AG20443 (cell line): ENCODE measurements around the gene SLC17A5.
"Not testable (repeated sequence)": the region's sequence is repeated elsewhere in the genome, so short reads cannot be mapped to it uniquely, and the experiment has no call there.

Experiments used
- DNase-seq: peaks from one replicate; pipeline ENCODE4 v3.0.0; 2012; ENCODE audit warnings: low spot score, mixed read lengths

SLC17A5 gene

DNA sequence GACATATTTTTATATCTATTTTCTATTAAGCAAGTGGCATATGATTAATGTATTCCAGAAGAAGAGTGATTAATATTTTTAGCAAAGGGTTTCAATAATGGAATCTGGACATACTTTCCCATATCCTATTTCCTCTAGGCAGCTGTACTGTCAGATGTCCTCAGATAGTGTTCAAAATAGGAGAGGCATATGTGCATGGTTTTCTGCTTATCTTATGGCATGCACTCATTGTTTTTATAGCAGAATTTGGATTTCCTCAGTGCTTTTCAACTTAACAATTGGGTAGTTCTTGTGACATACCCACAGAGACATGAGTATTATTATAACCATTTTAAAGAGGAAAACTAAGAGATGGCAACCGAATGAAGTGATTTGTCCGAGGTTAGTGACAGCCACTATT is 12.6 kb upstream of the SLC17A5 start:
- DNase-seq = no peak

DNA sequence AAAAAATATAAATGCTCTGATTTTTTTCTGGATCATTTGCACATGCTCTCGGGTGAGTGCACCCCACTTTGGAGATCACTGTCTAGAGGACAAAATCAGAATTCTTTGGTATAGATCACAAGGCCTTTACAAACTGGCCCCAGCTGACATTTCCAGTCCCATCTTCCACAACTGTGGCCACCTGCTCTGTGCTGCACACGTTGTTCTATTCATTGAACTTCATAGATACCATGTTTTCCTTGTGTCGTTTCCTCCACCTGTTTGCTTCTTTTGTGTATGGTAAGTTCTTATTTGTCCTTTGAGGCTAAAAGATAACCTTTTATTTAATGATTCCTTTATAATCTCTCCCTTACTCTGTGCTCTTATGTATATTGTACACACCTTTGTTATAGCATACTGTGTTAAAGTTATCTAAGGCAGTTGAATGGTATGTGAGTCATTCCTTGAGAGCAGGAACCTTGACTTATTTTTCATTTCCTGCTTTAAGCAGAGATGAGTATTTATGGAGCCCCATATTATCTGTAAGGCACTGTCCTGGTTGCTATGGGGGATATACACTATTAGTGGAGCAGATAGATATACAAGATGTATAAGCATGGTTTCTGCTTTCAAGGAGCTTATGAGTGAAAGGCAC is 12.0 kb upstream of the SLC17A5 start:
- DNase-seq = no peak

DNA sequence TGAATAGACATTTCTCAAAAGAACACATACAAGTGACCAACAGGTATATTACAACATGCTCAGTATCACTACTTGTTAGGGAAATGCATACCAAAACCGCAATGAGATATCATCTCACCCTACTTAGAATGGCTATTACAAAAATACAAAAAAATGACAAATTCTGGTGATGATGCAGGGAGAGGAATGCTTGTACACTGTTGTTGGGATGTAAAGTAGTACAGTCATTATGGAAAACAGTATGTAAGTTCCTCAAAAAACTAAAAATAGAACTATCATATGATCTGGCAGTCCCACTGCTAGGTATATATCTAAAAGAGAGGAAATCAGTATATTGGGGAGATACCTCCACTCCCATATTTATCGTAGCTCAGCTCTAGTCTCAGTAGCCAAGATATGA is 10.9 kb upstream of the SLC17A5 start:
- DNase-seq = no peak

DNA sequence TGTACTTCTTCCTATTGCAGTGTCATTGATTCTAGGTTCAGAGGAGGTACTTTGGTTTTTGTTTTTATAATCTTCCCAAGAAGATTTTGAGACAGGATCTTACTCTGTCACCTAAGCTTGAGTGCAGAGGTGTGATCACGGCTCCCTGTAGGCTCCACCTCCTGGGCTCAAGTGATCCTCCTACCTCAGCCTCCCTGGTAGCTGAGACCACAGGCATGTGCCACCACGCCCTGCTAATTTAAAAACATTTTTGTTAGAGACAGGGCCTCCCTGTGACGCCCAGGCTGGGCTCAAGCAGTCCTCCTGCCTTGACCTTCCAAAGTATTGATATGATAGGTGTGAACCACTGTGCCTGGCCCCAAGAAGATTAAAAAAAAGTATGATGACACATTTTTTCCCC is 3.4 kb upstream of the SLC17A5 start:
- no peak for DNase-seq

DNA sequence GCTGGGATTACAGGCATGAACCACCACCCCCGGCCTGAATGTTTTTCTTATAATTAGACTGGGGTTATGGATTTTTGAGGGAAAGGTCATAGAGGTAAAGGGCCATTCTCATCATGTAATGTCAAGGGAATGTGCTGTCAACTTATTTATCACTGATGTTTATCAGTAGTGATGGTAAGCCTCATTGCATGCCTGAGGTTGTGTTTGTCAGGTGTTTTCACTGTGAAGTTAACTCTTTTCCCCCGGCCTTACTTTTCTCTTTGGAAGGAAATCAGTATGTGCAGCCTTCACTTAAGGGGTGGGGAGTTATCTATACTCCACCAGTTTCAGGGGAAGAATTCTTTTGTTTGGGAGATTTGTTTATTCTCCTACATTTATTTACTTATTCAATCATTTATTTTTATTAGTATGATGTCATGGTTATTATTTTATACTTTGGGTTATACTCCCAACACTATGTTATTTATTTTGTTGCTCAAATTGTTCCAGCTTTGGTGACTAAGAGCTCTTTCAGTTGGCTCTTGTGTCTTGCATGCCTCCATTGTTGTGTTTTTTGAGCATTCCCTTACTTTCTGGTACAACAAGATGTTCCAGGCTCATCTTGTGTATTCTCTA is 2.8 kb upstream of the SLC17A5 start:
- no peak for DNase-seq

DNA sequence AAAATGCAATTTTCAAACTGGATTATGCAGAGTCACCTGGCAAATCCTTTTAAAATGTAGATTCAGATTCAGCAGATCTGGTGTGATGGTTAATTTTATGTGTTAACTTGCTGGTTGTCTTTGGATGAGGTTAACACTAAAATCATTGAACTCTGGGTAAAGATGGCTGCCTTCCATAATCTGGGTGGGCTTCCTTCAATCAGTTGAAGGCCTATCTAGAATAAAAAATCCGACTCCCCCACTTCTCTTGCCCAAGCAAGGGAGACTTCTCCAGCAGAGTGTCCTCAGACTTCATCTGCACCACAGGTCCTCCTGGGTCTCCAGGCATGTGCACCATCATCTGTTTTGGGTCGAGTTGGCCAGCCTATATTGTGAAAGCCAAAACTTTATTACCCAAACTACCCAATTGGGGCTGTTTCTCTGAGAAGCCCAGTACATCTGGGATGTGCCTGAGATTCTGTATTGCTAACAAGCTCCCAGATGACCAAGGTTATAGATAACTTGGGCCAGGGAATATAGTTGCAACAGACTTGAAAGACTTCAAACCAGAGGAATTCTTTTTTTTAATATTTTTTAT is 1.6 kb upstream of the SLC17A5 start:
- peak; percentile 16 for DNase-seq

DNA sequence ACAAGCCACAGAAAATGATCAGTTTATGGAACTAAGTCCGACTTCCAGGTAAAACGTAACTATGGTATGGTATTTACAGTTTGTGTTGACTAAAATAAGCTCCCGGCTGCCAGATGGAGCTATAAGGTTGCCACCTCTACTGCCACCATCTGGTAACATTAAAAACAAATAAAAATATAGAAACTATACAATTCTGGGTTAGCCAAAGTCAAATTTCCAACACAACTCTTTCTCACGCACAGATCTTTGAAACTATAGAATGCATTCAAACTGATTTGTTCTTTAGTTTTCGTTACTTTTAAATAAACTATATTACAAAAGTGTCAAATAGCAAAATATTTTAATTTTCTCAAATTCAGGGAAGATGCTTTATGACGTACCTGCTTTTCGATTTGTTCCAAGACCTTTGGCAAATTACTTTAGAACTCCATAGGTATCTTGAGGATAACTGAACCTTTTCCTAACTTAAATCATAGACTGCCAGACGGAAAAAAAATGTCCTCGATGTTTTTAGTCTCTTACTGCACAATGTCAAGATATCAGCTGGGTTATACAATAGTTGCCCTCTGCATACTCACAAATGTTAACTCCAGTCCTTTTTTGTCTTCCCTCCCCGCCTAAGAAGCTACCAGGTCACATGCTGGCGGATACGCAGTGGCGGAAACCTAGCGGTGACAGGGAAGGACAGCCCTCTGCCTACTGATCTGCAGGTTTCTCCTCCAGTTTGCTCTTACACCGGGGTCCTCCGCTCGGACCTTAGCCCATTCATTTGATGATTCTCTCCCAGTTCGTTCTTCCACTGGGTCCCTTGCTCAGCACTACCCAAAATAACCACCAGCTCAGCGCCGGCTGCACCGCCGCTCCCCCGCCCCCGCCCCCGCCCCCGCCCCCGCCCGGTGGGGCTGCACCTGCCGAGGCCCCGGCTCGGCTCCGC is 888 bp downstream of the SLC17A5 start:
- peak; percentile 73 for DNase-seq

DNA sequence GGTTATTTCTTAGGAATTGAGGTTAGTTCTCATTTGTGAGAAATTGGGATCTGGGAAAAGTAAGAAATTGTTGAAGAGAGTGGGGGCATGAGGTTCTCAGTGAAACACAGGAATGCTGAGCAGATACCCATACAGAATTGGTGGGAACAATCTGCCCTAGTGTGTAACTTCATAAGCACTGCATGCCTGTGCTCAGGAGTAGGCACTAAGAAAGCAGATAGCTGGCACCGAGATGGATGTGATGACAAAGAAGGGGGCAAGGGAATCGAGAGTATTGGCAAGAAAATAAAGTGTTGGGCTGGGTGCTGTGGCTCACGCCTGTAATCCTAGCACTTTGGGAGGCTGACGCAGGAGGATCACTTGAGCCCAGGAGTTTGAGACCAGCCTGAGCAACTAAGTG is 4.0 kb downstream of the SLC17A5 start:
- DNase-seq = no peak

DNA sequence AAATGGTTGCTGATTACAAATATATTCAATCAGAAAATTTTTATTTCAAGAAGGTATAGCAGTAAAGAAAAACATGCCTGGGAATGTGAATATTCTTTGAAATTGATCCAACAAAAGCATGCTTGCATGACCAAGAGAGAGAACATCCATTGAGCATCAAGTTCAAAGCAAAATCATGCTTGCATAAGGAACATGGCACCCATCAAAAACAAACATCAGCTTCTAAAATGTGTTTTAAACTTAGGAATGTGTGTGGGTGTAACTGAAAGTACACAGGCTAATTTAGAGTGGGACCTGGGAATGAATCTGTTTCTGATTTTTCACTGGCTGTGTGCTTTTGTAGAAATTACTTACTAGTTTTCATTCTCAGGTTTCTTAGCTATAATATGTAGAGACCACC is 5.6 kb downstream of the SLC17A5 start:
- no peak for DNase-seq

DNA sequence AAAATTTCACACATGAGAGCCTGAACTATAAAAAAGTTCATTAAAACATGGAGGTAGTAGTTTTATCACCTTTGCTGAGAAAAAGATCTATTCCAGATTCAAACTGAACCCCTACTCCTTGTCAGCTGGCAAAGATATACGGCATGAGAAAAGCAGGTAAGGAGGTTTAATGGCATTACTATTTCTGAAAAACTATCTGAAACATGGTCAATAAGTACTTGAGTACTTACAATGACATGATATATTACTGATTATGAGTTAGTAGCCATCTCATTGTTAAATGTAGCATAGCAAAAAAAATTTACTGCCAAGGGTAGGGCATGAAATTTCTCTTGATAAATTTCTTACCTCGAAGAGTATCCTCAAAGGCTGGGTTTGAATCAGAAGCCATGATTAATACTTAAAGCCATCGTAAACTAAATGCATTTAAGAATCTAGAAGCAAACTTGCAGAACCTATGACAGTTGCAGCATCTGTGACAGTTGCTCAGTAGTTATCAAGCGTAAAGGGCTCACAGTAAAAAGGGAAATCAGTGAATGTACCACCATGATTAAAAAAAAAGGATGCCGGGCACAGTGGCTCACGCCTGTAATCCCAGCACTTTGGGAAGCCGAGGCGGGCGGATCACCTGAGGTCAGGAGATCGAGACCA is 8.7 kb downstream of the SLC17A5 start:
- DNase-seq = no peak

DNA sequence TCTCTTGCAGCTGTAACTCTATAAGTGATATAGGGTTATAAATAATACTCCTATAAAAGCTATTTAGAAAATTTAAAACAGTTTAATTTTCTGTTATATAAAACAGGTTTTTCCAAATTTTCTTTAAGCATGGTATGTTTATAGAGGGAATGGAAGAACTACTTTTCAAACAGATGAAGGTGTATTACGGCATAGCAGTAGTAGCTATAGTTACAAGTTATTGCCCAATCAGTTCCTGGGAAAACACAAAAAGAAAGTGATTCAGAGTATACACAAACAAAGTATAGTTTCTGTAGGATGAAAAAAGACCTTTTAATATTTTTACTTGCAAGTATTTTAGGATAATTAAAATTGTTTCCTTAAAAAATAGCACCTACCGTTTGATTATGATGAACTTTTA is 9.8 kb downstream of the SLC17A5 start:
- DNase-seq = no peak

DNA sequence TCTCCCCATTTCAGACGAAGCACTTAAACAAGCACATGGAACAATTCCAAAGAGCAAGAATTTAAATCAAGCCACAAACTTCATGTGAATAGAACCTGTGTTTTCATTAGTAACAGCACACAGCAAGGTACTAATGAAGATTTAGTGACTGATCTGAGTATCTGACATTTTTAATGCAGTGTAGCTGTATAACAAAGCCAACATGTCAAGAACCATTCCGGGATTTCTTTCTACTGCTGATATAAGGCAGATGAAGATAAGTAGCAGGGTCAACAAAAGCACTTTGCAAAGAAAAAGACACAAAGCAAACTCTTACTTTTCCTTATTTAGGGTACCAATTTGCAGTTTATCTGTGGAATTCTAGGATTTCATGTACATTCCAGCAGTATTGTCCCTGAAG is 11.3 kb downstream of the SLC17A5 start:
- no peak for DNase-seq

DNA sequence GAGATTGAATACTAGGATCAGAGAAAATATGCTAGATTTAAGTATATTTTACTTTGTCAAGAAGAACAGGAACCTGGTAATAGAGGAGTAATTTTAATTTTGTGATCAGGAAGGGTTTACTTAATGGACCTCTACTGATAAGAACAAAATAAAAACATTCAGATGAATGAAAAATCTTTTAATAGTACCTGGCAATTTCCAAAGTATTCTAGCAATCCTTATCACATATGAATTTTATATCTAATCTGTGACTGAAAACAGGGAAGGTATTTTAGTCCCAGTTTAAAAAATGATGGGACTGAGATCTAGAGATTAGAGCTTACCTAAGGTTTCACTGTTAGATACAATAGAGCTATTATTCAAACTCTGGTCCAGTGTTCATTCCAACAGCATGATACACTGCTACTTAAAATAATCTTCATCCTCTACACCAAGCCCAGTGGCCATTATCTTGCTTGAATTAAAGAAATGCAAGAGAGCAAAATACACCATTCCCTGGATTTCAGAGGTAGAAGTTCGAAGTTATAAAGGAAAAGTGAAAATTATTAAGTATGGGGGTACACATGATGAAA is 13.5 kb downstream of the SLC17A5 start:
- DNase-seq = no peak

DNA sequence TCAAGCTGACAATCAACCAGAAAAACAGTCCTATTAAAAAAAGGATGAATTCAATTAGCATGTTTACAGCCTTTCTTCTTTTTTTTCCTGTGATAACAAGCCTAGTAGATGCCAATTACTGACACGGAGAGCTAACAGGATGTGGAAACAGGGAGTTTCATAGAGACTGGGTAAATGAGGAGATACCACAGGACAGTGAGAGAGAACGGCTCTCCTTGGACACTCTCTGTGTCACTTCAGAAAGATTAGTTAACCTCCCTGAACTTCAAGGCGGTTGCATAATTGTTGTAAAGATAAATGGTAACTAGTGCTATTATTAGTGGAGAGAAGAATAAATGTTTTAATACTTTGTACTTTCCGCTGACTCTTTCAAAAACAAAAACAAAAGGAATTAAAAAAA is 14.8 kb downstream of the SLC17A5 start:
- no peak for DNase-seq

DNA sequence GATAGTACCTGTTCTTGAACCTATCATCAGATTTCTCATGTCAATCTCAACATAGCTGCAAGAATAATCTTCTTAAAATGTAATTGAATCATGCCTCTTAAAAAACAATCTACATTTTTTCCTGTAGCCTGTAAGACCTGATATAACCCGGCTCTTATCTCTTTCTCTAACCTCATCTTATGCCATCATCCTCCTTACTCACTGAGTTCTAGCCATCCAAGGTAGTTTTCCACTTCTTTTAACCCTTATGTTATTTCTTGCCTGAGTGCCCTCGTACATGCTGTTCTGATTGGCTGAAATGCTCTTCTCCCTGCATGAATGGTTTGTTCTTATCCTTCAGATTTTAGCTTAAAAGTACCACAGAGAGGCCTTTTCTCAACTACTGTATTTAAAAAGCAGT is 16.4 kb downstream of the SLC17A5 start:
- no peak for DNase-seq

DNA sequence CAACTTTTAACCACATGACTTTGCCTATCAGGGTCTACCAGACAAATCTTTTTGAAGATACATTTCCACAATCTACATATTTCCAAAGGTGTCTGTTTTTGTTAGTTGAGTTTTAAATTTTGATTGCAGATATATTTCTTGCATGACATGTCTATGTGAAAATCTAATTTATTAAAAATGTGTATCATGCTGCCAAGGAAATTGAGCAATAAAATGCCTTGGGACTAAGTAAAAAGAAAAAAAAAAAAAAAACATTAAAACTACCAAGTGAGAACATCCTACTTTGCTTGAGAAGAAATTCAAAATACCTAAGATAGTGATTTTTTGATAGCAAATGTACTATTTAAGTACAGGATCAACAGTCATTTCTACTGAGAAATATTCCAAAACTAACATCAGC is 17.7 kb downstream of the SLC17A5 start:
- DNase-seq = peak; percentile 14

DNA sequence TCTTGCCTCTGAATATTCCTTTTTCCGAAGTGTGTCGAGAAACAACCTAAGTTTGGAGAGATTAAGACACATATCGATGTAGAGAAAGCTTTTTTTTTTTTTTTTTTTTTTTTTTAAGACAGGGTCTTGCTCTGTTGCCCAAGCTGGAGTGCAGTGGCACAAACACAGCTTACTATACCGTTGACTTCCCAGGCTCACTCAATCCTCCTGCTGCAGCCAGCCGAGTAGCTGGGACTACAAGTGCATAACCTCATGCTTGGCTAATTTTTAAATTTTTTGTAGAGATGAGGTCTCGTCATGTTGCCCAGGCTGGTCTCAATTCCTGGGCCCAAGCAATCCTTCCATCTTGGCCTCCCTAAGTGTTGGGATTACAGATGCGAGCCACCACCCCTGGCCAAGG is 21.4 kb downstream of the SLC17A5 start:
- DNase-seq = no peak

DNA sequence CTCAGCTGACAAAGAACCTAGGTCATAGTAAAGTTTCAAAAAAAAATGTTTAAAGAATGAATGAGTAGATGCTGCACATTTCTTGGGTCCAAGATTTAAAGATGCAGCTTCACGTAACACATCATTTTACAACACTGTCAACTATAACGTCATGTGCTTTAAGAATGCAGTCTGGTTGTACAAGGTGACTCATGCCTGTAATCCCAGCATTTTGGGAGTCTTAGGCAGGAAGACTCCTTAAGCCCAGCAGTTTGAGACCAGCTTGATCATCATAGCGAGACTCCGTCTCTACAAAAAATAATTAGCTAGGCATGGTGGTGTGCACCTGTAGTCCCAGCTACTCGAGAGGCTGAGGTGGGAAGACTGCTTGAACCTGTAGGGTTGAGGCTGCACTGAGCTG is 21.9 kb downstream of the SLC17A5 start:
- DNase-seq = peak; percentile 16

DNA sequence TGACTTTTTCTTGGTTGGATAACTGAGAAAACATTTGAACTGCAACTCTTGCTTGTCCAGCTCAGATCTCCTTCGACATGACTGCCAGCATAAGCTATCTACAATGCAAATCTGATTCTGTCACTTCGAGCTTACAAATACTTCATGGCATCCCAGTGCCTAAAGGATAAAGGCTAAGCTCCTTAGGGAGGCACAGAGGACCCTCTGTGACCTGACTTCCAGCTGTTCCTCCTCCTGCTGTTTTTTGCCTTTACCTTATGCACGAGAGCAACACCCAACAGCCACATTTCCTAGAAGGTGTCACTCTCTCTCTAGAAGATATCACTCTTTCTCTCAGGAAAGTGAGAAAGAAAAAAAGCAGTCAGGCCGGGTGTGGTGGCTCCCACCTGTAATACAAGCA is 23.4 kb downstream of the SLC17A5 start:
- DNase-seq = no peak

DNA sequence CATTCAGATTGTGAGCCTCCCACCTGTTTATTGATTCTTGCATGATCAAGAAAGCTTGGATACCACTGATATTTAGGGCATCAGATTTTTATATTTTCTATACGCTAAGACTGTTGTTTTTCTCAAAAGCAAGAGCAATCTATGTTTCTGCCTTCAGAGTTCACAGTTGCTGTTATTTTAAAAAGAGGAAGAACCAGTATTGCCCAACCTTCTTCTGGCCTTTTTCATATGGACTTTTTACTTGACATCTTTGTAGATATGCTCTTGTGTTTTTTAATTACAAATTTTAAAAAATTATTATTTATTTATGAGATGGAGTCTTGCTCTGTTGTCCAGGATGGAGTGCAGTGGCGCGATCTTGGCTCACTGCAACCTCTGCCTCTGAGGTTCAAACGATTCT is 28.9 kb downstream of the SLC17A5 start:
- DNase-seq = no peak

DNA sequence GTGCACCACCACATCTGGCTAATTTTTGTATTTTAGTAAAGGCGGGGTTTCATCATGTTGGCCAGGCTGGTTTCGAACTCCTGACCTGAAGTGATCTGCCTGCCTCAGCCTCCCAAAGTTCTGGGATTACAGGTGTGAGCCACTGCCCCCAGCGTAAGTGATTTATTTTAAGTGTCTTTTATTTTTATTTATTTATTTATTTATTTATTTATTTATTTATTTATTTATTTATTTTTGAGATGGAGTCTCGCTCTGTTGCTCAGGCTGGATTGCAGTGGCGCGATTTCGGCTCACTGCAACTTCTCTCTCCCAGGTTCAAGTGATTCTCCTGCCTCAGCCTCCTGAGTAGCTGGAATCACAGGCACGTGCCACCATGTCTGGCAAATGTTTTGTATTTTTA is 30.3 kb downstream of the SLC17A5 start:
- DNase-seq = not testable (repeated sequence)

DNA sequence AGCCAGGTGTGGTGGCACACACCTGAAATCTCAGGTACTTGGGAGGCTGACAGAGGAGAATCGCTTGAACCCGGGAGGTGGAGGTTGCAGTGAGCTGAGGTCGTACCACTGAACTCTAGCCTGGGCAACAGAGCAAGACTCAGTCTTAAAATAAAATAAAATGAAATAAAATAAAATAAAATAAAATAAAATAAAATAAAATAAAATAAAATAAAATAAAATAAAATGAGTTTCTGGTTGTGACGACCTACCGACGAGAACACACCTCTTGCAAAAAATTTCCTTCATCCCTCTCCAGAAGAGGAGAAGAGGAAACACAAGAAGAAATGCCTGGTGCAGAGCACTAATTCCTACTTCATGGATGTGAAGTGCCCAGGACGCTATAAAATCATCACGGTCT is 35.7 kb downstream of the SLC17A5 start:
- not testable (repeated sequence) for DNase-seq
